Stimulated activated CD4-positive, alpha-beta T cell treated with anti-CD3 and anti-CD28 coated beads, Interleukin-15, amount 100 ng/mL, for 24 hours (primary cell): ENCODE data around the gene PSME1.

Source experiments
- DNase-seq: peaks from one replicate; pipeline ENCODE4 v3.0.0-alpha.2; 2020

Gene PSME1

DNA sequence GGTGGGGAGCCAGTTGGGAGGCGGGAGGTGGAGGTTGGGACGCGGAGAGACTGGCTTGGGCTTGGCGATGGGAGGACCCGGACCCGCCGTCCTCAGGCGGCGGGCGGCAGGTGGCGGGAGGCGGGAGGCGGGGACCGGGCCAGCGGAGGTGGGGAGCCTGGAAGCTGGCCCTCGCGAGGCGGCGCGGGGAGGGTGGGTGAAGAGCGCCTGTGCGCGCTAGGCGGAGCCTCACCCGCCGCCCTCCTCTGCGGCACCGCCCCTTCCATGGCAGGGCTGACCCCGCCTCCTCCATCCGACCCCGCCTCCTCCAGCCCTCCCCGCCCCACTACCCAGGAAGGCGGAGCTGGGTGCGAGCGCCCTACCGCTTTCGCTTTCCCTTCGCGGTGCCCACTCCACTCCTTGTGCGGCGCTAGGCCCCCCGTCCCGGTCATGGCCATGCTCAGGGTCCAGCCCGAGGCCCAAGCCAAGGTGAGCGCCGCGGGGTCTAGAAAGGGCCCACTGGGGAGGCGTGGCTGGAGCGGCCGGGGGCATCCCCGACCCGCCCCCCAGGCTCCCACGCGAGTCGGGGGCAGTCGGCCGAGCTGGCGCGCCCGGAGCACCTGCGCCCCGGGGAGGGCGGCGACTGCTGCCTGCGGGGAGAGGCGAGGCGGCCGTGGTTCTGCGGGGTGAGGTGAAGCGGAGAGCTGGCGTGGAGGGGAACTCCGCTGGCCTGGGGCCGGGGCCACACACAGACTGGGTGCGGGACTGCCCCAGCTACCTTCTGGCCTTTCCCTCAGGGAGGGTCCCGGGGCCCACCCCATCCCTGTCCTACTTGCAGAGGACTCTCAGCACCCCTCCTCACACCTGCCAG lies at the start of gene PSME1:
PSME1 (plus strand) TSS at position 361 of the 850 bp plus-strand sequence; CDS start at position 430, 69 bp downstream.
- peak; percentile 94 for DNase-seq

DNA sequence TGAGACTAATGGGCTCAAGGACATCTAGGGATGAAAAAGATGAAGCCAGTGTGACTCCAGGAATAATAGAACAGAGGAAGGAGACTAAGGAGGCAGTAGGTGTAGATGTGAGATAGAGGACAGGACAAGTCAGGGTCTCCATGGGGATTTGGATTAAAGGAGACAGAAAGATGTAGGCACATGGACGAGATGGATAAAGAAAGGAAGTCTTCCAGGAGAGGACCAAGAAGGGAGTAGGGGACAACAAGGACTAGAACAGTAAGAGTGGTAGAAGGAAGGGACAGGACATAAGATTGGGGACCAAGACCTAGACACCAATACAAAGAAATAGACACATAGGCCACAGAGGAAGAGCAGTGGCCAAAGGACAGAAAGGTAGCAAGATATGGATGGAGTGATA lies 49.0 kb upstream of the PSME1 start:
- no peak for DNase-seq

DNA sequence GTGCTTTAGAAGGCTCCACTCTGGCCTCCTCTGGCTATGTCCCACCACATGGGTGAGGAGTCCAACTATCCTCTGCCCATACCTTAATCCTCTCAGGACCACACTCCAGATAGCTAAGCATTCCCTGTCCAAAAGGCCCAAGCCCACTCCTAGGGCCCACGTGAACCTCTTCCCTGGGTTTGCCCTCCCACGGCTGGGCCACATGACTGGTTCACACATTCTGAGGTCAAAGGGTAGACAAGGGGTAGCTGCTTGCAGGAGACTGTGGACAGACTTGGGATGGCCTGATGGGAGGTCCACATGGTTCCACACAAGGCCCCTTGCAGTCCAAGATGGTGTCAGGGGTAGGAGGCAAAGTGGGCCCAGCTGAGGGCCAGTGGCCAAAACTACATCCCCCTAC lies 47.9 kb upstream of the PSME1 start:
- DNase-seq: no peak

DNA sequence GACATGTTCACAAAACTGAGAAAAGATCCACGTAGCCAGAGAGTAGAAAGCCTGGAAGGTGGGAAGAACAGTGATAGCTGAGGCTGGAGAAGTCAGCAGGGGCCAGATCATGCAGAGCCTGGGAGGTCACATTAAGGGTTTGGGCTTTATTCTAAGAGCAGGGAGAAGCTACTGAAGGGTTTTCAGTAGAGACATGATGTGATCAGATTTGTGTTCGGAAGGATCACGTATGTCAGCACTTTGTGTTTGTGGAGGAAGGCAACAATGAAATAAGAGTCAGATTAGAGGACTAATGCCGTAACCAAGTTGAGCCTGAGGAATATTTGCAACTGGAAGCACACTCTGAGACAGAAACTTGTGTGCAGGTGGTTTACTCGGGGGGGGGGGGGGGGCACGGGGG lies 46.1 kb upstream of the PSME1 start:
- no peak for DNase-seq

DNA sequence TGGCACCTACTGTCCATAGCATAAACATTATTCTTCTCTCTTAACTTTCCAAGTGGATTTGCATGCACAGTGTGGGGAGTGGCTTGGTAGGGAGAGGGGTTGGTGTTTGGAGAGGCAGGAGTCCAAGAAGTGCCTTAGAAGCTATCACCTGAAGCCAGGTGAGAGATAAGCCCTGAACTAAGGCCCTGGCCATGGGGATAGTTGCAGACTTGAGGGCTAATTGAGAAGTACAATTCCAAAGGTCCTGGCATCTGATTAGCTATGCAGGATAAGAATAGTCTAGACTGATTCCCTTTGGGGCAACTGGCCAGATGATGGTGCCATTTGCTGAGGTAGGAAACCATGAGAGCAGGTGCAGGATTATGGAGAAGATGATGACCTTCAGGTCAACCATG lies 43.9 kb upstream of the PSME1 start:
- no peak for DNase-seq

DNA sequence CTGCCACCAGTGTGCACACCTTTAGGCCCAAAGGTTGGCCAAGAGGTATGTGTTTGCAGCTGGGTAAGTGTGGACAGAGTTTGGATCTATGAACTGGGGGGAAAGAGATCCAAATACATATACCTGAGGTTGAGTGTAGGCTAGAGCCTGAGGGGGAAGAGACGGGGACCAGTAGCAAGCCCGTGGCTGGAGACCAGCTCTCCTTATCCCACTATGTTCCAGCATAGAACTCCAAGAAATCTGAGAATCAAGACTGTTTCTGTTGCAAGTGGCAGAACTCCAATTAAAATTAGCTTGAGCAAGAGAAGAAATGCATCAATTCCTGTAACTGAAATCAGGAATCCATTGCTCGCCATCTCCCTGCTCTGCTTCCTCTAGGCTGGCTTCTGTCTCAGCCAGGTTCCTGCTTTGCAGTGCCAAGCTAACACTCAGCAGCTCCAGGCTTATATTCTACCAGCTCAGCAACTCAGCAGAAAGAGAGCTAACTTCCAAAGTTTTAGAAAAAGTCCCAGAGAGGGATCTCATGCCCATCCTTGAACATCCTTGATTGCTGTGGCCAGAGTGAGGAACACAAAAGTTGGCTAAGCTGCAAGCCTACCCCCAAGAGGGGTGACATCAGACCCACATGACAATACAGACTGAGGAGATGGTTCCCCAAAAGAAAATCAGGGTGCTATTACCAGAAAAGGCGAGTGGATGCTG lies 43.3 kb upstream of the PSME1 start:
- no peak for DNase-seq

DNA sequence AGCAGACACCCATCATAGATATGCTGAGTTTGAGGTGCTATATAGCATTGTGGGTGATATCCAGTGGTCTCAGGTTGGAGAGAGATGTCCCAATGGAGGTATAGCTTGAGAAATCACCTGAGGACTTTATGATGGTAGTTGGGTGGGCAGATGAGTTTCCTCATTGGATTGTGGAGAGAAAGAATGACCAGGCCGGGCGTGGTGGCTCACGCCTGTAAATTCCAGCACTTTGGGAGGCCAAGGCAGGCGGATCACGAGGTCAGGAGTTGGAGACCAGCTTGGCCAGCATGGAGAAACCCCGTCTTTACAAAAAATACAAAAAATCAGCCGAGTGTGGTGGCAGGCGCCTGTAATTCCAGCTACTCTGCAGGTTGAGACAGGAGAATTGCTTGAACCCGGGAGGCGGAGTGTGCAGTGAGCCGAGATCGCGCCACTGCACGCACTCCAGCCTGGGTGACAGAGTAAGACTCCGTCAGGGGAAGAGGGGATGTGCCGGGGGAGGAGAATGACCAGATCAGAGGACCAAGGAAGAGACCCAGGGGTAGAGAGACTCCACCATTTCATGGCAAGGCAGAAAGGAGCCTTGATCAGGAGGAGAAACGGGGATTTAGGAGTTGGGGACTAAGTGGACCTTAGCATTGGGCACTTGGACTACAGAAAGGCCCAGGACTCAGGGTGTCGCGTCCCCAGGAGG lies 42.6 kb upstream of the PSME1 start:
- no peak for DNase-seq

DNA sequence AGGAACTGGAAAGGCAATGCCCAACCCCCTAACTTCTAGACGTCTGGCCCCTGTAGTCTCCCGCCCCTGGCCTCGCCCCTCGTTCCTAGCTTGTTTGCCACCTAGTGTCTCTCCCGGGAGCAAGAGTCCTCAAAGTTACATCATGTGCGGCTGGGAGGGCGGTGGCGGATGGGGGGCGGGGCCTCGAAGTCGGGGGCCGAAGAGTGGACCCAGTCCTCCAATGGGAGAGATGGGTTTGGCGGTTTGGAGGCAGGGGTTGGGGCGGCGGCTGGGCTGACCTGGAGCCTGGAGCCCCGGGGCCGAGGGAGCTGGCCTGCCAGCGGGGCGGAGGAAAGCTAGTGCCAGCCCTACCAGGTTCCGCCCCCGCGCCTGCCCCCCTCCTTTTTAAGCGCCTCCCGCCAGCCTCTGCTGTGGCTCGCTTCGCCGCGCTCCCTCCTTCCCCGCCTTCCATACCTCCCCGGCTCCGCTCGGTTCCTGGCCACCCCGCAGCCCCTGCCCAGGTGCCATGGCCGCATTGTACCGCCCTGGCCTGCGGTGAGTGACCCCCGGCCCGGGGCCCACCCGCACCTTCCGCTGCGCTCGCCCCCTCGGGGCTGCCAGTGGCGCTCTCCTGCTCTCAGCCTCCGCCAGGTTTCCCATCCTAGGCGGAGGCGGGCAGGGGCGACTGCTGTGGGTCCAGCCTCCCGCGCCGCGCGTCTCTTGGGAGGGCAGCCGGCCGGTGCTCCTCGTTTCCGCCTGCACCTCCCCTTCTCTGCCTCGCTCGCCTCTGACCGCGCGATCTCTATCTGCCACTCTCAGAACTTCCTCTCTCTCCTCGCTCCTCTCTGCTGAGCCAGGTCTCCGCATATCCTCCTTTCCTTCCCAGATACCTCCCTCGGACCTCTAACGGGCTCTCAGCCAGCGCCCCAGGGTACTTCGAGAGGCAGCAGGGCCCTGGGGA lies 41.8 kb upstream of the PSME1 start, which contains the start of gene PCK2:
PCK2 (plus strand) TSS at position 411 of the 940 bp plus-strand sequence; CDS start at position 506, 95 bp downstream.
- peak; percentile 96 for DNase-seq

DNA sequence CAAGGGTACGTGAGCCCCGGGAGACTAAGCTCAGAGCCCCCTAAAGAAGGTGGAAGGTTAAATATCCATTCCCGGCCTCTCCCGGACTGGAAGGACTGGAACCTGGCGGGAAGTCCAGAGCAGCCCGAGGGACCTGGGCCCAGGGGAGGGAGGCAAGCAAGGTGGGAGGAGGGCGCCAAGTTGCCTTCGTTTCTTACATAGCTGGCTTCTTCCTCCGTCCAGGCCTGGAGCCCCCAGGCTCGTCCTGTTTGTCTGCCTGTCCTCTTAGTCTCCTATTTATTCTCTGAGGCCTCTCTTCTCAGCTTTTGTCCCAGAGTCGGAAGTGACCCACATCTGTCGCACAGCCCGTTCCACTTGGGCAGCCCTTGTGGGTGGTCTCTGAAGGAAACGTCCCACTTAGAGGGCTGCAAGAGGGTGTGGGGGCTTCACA lies 41.1 kb upstream of the PSME1 start:
- peak; percentile 14 for DNase-seq

DNA sequence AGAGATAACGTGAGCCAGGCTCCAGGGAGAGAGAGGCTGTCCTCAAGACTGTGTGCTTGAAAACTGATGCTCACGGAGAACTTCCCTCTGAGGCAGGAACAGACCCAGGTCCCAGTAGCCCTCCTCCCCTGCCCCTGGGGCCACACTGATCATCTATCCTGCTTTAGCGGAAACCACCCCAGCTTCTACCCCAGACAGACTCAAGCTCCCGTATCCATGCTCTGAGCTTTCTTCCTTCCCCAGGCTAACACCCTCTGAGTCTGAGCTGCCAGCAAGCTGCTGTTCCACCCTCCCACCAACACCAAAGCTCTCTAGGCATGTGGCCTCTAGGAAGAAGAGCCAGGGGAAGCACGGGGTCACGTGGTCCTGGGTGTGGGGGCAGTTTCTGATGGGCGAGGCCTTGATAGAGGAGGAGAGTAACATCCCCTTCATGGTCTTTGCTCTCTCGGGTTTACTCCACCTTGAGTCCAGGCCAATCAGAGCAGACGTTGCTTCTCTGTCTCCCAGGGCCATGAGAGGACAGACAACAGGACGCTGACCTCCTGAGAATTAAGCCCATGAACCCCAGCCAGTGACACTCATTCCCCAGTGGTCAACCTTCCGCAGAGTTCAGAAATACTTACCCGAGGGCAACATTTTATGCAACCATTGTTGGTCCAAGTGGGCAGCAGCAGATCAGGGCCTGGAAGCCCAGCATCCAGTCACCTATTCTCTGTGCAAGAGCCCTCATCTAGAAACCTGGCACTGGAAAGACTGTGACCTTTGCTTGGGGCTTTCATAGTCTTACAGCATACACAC lies 40.5 kb upstream of the PSME1 start:
- DNase-seq: peak; percentile 81

DNA sequence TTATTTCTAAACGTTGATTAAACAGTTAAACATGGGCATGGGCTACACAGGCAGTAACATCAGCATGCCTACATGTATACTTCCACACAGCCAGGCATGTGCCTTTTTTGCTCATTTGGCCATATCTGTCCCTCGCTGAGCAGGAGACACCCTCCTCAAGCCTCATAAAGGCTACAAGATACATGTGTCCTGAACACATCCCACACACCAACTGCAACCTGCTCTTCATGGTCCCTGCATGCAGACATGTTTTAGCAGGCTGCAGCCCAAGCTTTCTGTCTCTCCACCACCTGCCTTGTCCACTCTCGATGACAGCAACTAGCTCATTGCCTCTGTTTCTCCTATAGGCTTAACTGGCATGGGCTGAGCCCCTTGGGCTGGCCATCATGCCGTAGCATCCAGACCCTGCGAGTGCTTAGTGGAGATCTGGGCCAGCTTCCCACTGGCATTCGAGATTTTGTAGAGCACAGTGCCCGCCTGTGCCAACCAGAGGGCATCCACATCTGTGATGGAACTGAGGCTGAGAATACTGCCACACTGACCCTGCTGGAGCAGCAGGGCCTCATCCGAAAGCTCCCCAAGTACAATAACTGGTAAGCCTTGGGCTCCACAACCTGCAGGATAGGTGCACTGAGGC lies 39.3 kb upstream of the PSME1 start:
- no peak for DNase-seq

DNA sequence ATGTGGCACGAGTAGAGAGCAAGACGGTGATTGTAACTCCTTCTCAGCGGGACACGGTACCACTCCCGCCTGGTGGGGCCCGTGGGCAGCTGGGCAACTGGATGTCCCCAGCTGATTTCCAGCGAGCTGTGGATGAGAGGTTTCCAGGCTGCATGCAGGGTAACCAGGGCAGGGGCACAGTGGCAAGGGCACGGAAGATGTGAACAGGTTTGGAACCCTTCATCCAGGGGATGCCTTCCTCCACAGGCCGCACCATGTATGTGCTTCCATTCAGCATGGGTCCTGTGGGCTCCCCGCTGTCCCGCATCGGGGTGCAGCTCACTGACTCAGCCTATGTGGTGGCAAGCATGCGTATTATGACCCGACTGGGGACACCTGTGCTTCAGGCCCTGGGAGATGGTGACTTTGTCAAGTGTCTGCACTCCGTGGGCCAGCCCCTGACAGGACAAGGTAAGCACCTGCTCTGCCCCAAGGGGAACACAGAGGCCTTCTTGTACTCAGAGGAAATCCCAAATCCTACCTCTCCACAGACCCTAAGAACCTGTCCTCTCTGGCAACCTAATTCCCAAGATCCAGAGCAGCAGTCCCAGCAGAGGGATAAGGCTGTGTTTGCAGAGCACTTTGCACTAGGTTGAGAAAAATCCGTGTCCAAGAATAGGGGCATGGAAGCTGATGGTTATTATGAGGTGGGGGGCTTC lies 37.6 kb upstream of the PSME1 start:
- no peak for DNase-seq

DNA sequence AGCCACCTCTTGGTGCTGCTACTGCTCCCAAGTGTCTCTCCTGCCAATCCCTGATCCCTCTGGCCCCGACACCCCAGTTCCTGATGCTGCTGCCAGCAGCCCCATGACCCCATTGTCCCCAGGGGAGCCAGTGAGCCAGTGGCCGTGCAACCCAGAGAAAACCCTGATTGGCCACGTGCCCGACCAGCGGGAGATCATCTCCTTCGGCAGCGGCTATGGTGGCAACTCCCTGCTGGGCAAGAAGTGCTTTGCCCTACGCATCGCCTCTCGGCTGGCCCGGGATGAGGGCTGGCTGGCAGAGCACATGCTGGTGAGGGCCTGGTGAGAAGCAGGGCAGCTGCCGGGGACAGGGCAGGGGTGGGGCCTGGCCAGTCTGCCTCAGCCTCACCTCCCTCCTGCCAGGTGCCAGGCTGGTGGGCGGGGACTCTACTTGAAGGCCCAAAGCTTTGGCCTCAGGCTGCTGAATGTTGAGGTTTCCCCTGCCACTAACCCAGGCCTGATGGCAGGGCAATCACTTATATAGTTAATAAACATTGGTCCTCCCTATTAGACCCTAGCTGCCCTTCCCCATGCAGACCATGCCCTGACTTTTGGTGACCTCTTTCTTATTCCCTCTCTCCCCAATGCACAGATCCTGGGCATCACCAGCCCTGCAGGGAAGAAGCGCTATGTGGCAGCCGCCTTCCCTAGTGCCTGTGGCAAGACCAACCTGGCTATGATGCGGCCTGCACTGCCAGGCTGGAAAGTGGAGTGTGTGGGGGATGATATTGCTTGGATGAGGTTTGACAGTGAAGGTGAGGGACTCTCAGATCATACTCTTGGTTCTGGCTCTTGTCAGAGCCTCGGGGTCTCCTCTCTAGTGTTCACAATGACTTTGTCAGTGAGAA lies 36.8 kb upstream of the PSME1 start:
- no peak for DNase-seq

DNA sequence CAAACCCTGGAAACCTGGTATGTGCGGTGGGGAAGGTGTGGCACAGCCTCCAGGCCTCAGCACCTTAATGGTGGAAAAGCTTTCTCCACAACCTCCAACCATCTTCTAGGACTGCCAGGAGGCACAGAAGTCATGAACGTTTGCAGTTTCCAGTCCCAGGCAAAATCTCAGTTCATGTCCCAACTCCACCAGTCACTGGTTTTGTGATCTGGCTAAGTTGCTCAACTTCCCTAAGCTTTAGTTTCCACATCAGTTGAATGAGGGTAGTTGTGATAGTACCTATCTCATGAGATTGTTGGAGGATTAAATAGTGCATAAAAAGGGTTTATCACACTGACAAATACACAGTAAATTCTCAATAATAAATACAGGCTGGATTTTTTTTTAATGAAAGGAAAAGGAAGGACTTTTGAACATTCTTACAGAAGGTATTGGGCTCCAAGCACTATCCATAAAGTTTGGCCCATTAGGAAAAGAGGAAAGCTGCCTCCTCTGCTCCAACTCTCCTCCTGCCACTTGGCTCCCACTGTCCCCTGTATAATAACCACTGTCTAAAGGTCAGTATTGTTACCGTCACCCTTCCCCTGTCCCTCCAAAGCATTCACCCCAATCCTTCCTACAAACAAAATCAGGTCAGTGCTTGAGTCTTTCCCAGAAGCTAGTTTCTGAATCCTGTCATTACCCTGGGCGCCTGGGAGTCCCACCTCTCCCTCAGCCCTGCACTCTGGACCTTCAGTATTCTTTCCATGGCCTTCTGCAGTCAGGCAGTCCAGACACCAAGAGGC lies 35.6 kb upstream of the PSME1 start:
- DNase-seq: no peak

DNA sequence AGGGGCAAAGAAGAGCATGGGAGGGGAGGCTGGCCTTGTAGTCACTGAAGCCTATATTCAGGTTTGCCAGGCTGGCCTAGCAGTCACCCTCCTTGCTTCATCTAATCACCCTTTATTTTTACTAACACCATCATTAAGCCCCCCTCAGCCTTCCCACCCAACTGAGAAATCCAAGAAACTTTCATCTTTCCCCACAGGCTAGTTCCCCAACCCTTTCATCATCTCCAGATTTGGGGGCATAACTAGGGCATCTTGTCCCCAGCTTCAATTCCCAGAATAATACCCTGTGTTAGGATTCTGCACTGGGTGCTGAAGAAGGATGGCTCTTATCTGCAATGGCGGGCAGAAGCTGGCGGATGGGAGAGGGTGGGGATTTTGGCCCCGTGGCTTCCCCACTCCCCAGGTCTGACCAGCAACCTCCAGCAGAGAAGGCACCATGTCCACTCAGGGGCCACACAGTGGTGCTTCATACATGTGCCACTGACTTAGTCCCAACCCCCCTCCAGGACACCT lies 35.0 kb upstream of the PSME1 start:
- no peak for DNase-seq

DNA sequence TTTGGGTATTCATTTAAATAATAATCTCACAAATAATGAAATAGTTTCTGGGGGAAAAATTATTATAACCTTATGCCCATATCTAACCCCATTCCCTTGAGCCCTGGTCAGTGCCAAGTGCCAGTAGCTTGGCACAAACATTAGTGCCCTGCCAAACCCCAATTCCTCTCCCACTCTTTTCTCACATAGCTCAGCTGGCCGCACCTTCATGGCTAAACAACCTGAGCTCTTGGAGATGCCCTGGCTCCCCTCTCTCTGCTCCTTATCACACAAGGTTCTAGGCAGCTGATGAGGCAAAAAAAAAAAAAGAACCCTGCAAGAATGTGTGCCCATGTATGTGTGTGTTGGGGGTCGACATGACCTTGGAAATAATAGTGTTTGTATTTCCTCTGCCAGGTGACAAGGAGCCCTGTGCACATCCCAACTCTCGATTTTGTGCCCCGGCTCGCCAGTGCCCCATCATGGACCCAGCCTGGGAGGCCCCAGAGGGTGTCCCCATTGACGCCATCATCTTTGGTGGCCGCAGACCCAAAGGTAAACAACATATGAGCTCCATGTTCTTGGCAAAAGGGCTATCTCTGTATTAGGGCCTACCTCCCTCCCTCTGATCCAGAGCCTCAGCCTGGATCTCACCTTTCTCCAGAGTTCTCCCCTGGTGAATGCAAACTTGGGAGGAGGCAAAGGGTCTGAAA lies 33.5 kb upstream of the PSME1 start:
- no peak for DNase-seq

DNA sequence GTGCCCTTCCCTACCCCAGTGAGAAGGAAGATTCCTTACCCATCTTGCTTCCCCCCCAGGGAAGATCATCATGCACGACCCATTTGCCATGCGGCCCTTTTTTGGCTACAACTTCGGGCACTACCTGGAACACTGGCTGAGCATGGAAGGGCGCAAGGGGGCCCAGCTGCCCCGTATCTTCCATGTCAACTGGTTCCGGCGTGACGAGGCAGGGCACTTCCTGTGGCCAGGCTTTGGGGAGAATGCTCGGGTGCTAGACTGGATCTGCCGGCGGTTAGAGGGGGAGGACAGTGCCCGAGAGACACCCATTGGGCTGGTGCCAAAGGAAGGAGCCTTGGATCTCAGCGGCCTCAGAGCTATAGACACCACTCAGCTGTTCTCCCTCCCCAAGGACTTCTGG lies 32.5 kb upstream of the PSME1 start:
- DNase-seq: no peak
